Neural cell (in vitro differentiated cells): ENCODE results near the gene GGA1. TPM values are rescaled to one million over a fixed set of nuclear protein-coding genes. Genes with fewer than 3 reads are reported as not detected.
A peak's percentile ranks its signal among the peaks of the same experiment; 100 is the strongest.

ENCODE experiments used
- H2AFZ ChIP-seq: fragments of 200-600, 300-800 bp; sonication (generic), shearing (Covaris generic); 2 replicates; pipeline ENCODE4 v1.6.0; 2014; ENCODE audit warnings: low read depth, mild to moderate bottlenecking, antibody characterized with exemption, low read length, moderate library complexity
- H3F3A ChIP-seq: fragments of 200-600 bp; shearing (Covaris generic); 2 replicates; pipeline ENCODE4 v1.6.1; 2016; ENCODE audit warnings: mild to moderate bottlenecking, moderate library complexity, mixed read lengths, antibody characterized with exemption, low read length; ENCODE audit not compliant: insufficient read depth, poor library complexity, severe bottlenecking
- H3K27ac ChIP-seq: fragments of 200-600, 300-800 bp; sonication (generic), shearing (Covaris generic); 2 replicates; pipeline ENCODE4 v1.5.1; 2014; ENCODE audit warnings: mild to moderate bottlenecking, low read length, moderate library complexity
- H3K27me3 ChIP-seq: fragments of 300-800, 200-600 bp; sonication (generic), shearing (Covaris generic); 2 replicates; pipeline ENCODE4 v1.6.0; 2014; ENCODE audit warnings: mild to moderate bottlenecking, low read depth, low read length, moderate library complexity; ENCODE audit not compliant: insufficient read depth
- H3K36me3 ChIP-seq: fragments of 300-800, 200-600 bp; sonication (generic), shearing (Covaris generic); 2 replicates; pipeline ENCODE4 v1.5.1; 2014; ENCODE audit warnings: mild to moderate bottlenecking, antibody characterized with exemption, low read length, moderate library complexity; ENCODE audit not compliant: insufficient read depth
- H3K4me2 ChIP-seq: fragments of 300-800, 200-600 bp; sonication (generic), shearing (Covaris generic); 2 replicates; pipeline ENCODE4 v1.6.0; 2014; ENCODE audit warnings: mild to moderate bottlenecking, low read length
- H3K4me3 ChIP-seq: fragments of 300-800, 200-600 bp; sonication (generic), shearing (Covaris generic); 2 replicates; pipeline ENCODE4 v1.5.1; 2014; ENCODE audit warnings: mild to moderate bottlenecking, low read length, moderate library complexity
- H3K79me2 ChIP-seq: fragments of 200-600 bp; shearing (Covaris generic); replicated peaks from 2 replicates; pipeline ENCODE4 v1.6.0; 2014; ENCODE audit warnings: mild to moderate bottlenecking, low read length, moderate library complexity; ENCODE audit not compliant: insufficient read depth
- H3K9ac ChIP-seq: fragments of 300-800, 200-600 bp; sonication (generic), shearing (Covaris generic); 2 replicates; pipeline ENCODE4 v1.6.1; 2016; ENCODE audit warnings: mild to moderate bottlenecking, low read length, mixed read lengths
- H3K9me2 ChIP-seq: fragments of 200-600 bp; shearing (Covaris generic); 2 replicates; pipeline ENCODE4 v1.6.1; 2016; ENCODE audit warnings: mild to moderate bottlenecking, low read length, mixed read lengths; ENCODE audit not compliant: insufficient read depth
- H3K9me3 ChIP-seq: fragments of 200-600, 300-800 bp; sonication (generic), shearing (Covaris generic); 2 replicates; pipeline ENCODE4 v1.6.1; 2016; ENCODE audit warnings: mild to moderate bottlenecking, mixed run types, low read length, moderate library complexity, mixed read lengths
- H4K20me1 ChIP-seq: fragments of 200-600 bp; shearing (Covaris generic); 2 replicates; pipeline ENCODE4 v1.6.1; 2016; ENCODE audit warnings: mild to moderate bottlenecking, mixed run types; ENCODE audit not compliant: insufficient read depth
- EP300 ChIP-seq: fragments of 450-650 bp; conservative IDR thresholded peaks from 2 replicates; pipeline ENCODE4 v1.6.1; 2014; ENCODE audit warnings: antibody characterized with exemption, mild to moderate bottlenecking, moderate library complexity; ENCODE audit not compliant: poor library complexity, severe bottlenecking
- EZH2 ChIP-seq: fragments of 200-600, 300-800 bp; shearing (Covaris generic), sonication (generic); IDR thresholded peaks from 2 replicates; pipeline ENCODE4 v1.6.1; 2014; ENCODE audit warnings: antibody characterized with exemption, low read length, borderline replicate concordance, mild to moderate bottlenecking; ENCODE audit not compliant: insufficient read depth, poor library complexity, severe bottlenecking
- MXI1 ChIP-seq: fragments of 450-650 bp; conservative IDR thresholded peaks from 2 replicates; pipeline ENCODE4 v1.6.1; 2014; ENCODE audit warnings: antibody characterized with exemption, mild to moderate bottlenecking; ENCODE audit not compliant: poor library complexity, severe bottlenecking
- POLR2AphosphoS5 ChIP-seq: IDR thresholded peaks from 2 replicates; pipeline ENCODE4 v1.6.1; 2012
- RAD21 ChIP-seq: fragments of 450-650 bp; conservative IDR thresholded peaks from 2 replicates; pipeline ENCODE4 v1.6.1; 2014; ENCODE audit warnings: antibody characterized with exemption, mild to moderate bottlenecking, moderate library complexity
- SMC3 ChIP-seq: fragments of 450-650 bp; conservative IDR thresholded peaks from 2 replicates; pipeline ENCODE4 v1.6.1; 2014; ENCODE audit warnings: antibody characterized with exemption, mild to moderate bottlenecking, moderate library complexity; ENCODE audit not compliant: poor library complexity
- TAF1 ChIP-seq: IDR thresholded peaks from 2 replicates; pipeline ENCODE4 v1.6.1; 2012; ENCODE audit warnings: low read depth
- polyA plus RNA-seq: library from polyadenylated mRNA; depleted of rRNA; stranded (reverse); fragments of >200 nt; gene quantifications from 2 replicates; pipeline ENCODE4 v1.2.3, GENCODE V29; 2014
- TF ChIP-seq, protein P1 (sequence below): fragments of 450-650 bp; IDR thresholded peaks from 2 replicates; pipeline ENCODE4 v1.5.1; 2014; ENCODE audit warnings: antibody characterized with exemption, mild to moderate bottlenecking, moderate library complexity; ENCODE audit not compliant: poor library complexity, severe bottlenecking
- TF ChIP-seq, protein P2 (sequence below): IDR thresholded peaks from 2 replicates; pipeline ENCODE4 v1.6.1; 2012; ENCODE audit warnings: borderline replicate concordance

The GGA1 gene
- polyA plus RNA-seq, 1 donor from 2014 or later: 57.5 TPM

DNA sequence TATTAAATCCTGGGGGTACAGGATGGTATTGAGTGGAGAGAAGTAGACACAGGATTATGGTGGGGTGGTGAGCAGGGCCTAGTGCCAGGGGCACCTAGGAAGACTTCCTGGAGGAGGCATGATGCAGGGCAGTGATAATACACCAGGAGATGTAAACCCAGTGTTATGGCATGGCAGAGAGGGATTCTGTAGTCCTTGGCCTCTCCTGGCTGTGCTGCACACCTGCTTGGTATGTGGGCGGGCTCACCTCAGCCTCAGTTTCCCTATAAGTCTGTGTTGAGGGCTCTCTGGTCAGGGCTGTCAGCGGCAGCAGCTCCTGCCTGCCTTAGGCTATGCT lies 52.0 kb downstream of the GGA1 start:
- H3K4me3 ChIP-seq: peak overlapping the region; percentile 93
- no peaks in the 10 kb centered on the region for H3K27me3 ChIP-seq
- H3K4me2 ChIP-seq: peak overlapping the region; percentile 80

DNA sequence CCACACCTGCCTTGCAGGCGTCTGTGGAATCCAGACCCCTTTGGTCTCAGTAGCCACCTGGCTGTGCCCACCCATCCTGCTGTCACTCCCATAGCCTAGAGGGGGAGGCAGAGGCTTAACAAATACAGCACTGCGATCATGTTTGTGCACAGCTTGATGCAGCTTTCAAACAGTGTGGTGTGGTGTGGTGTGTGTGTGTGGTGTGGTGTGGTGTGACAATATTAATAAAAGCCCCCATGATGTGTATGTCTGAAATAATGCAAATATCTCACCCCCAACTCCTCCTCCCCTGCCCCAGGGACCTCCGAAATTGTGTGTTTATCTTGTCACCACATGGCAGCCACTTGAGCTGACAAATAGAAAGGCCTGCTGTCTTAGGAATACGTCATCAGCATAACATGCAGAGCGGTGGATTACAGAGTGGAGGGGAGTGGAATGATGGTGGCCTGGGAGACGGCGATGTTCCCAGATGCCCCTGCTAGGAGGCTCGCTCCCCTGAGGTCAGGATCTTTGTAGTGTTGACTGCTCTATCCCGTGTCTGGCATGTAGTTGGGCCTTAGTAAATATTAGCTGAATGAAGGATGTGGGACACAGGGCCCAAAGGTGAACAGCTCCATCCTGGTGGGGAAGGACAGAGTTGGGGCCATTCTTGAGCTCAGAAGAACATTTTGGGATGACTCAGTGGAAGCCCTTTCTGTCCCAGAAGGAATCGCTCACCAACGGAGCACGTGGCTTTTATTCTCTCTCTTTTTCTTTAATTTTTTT lies 52.7 kb downstream of the GGA1 start:
- Histone ChIP-seq H4K20me1 (no peaks in the 10 kb centered on the region), H3K27ac (peak overlapping the region; percentile 94), H3K9me3 (no peaks in the 10 kb centered on the region), H3K9ac (peak overlapping the region; percentile 69), H3K9me2 (no peaks in the 10 kb centered on the region), H3F3A (peaks cover 3% of the 10 kb centered on the region), H3K4me2 (peak overlapping the region; percentile 80), H2AFZ (no peak overlapping the region), H3K79me2 (peaks cover 23% of the 10 kb centered on the region), H3K27me3 (no peaks in the 10 kb centered on the region), H3K4me3 (peak overlapping the region; percentile 93), H3K36me3 (no peaks in the 10 kb centered on the region)
- TF ChIP-seq RAD21 (peak; percentile 77), TAF1 (no peak), EP300 (peak; percentile 83), SMC3 (peak; percentile 68), POLR2AphosphoS5 (peak; percentile 69), MXI1 (peak; percentile 80), EZH2 (no peak)
- TF ChIP-seq, protein P1, sequence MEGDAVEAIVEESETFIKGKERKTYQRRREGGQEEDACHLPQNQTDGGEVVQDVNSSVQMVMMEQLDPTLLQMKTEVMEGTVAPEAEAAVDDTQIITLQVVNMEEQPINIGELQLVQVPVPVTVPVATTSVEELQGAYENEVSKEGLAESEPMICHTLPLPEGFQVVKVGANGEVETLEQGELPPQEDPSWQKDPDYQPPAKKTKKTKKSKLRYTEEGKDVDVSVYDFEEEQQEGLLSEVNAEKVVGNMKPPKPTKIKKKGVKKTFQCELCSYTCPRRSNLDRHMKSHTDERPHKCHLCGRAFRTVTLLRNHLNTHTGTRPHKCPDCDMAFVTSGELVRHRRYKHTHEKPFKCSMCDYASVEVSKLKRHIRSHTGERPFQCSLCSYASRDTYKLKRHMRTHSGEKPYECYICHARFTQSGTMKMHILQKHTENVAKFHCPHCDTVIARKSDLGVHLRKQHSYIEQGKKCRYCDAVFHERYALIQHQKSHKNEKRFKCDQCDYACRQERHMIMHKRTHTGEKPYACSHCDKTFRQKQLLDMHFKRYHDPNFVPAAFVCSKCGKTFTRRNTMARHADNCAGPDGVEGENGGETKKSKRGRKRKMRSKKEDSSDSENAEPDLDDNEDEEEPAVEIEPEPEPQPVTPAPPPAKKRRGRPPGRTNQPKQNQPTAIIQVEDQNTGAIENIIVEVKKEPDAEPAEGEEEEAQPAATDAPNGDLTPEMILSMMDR: peak; percentile 77
- TF ChIP-seq, protein P2, sequence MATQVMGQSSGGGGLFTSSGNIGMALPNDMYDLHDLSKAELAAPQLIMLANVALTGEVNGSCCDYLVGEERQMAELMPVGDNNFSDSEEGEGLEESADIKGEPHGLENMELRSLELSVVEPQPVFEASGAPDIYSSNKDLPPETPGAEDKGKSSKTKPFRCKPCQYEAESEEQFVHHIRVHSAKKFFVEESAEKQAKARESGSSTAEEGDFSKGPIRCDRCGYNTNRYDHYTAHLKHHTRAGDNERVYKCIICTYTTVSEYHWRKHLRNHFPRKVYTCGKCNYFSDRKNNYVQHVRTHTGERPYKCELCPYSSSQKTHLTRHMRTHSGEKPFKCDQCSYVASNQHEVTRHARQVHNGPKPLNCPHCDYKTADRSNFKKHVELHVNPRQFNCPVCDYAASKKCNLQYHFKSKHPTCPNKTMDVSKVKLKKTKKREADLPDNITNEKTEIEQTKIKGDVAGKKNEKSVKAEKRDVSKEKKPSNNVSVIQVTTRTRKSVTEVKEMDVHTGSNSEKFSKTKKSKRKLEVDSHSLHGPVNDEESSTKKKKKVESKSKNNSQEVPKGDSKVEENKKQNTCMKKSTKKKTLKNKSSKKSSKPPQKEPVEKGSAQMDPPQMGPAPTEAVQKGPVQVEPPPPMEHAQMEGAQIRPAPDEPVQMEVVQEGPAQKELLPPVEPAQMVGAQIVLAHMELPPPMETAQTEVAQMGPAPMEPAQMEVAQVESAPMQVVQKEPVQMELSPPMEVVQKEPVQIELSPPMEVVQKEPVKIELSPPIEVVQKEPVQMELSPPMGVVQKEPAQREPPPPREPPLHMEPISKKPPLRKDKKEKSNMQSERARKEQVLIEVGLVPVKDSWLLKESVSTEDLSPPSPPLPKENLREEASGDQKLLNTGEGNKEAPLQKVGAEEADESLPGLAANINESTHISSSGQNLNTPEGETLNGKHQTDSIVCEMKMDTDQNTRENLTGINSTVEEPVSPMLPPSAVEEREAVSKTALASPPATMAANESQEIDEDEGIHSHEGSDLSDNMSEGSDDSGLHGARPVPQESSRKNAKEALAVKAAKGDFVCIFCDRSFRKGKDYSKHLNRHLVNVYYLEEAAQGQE: no peak

More for the DNA sequence above, 52.0 kb downstream of the GGA1 start:
- TF ChIP-seq MXI1 (no peak), POLR2AphosphoS5 (no peak), TAF1 (no peak), SMC3 (no peak)
- TF ChIP-seq, protein P1: no peak
- TF ChIP-seq, protein P2: no peak
- H3K9me2 ChIP-seq: no peaks in the 10 kb centered on the region
- H4K20me1 ChIP-seq: no peaks in the 10 kb centered on the region
- H3K9ac ChIP-seq: peak overlapping the region; percentile 69
- peaks cover 23% of the 10 kb centered on the region for H3K79me2 ChIP-seq
- H2AFZ ChIP-seq: no peak overlapping the region
- no peaks in the 10 kb centered on the region for H3K9me3 ChIP-seq
- H3K36me3 ChIP-seq: no peaks in the 10 kb centered on the region
- H3K27ac ChIP-seq: peak overlapping the region; percentile 94
- H3F3A ChIP-seq: peaks cover 3% of the 10 kb centered on the region
